Left lung (tissue), 10 donors: Measurements from ENCODE around the gene LAMA5. TPM values are rescaled to one million over a fixed set of nuclear protein-coding genes. Genes with fewer than 3 reads are reported as not detected.

Experiments
- ATAC-seq: fragments of 200-7000 bp; cut with Tn5 transposase; one replicate; pipeline ENCODE4 v1.9.1; 2020; ENCODE audit warnings: moderate library complexity
- DNase-seq, 4 donors: peaks; one replicate each; pipeline ENCODE4 v3.0.0-alpha.2; 2013 to 2020
- H3K27ac ChIP-seq, 2 donors: fragments of 200-600 bp; sonication (generic) in 1 of 2; one replicate each; pipeline versions ENCODE4 v1.5.0 to v1.8.0; 2020 to 2021
- H3K27me3 ChIP-seq, 2 donors: fragments of 200-600 bp; sonication (generic) in 1 of 2; one replicate each; pipeline versions ENCODE4 v1.5.0 to v1.8.0; 2020 to 2021
- H3K36me3 ChIP-seq, 2 donors: fragments of 200-600 bp; sonication (generic) in 1 of 2; one replicate each; pipeline versions ENCODE4 v1.5.0 to v1.8.0; 2020 to 2021
- H3K4me1 ChIP-seq, 2 donors: fragments of 200-600 bp; one replicate each; pipeline ENCODE4 v1.8.0; 2021
- H3K4me3 ChIP-seq, 2 donors: fragments of 200-600 bp; sonication (generic) in 1 of 2; one replicate each; pipeline versions ENCODE4 v1.5.0 to v1.8.0; 2020 to 2021; ENCODE audit warnings: mild to moderate bottlenecking in 1 of 2
- H3K9me3 ChIP-seq, 2 donors: fragments of 200-600 bp; sonication (generic) in 1 of 2; one replicate each; pipeline versions ENCODE4 v1.5.0 to v1.8.0; 2020 to 2021
- intact Hi-C, 2 donors: fragments of 100-400 bp; cut with DNase I; formaldehyde crosslinking; loops; one replicate each; pipeline versions ENCODE4 v1.11.2 to v1.14.2; 2022
- polyA plus RNA-seq, 6 donors: library from polyadenylated mRNA; unstranded; fragments of 120-200 nt; gene quantifications; one replicate each; pipeline ENCODE4 v1.2.1, GENCODE V29; 2013; ENCODE audit not compliant: insufficient read length in 6 of 6
- total RNA-seq, 2 donors: library from RNA; stranded (reverse); fragmentation: NEBNext Ultra II Directional; extraction: Animal tissue kit (Norgen Biotek cat#: 25700); gene quantifications; one replicate each; pipeline ENCODE4 v1.2.1, GENCODE V29; 2021
- TF ChIP-seq, protein P1 (sequence below), 2 donors: fragments of 200-600 bp; sonication (generic) in 1 of 2; IDR thresholded peaks; one replicate each; pipeline versions ENCODE4 v1.5.0 to v1.8.0; 2021; ENCODE audit warnings: antibody characterized with exemption in 2 of 2
- donor health status: DM: no; HTN: yes; CAD: no.
- donor health status: DM: no; HTN: no; CAD: no.

LAMA5 gene
- total and polyA plus RNA-seq, 8 donors, result 123 to 267 (median 158) TPM

- intact Hi-C loops, result no loop called here
- peak overlapping the region; percentile 56 to 71 for H3K4me3 ChIP-seq
- peak in 2 of 4 donors; percentile 69 to 83 for DNase-seq
- peaks cover 0 to 4% of the 10 kb centered on the region in 2 donors for H3K36me3 ChIP-seq
- peaks cover 0 to 54% of the 10 kb centered on the region in 2 donors for H3K27me3 ChIP-seq
- peak; percentile 22 for ATAC-seq
- no peaks in the 10 kb centered on the region for H3K9me3 ChIP-seq
- TF ChIP-seq, protein P1, sequence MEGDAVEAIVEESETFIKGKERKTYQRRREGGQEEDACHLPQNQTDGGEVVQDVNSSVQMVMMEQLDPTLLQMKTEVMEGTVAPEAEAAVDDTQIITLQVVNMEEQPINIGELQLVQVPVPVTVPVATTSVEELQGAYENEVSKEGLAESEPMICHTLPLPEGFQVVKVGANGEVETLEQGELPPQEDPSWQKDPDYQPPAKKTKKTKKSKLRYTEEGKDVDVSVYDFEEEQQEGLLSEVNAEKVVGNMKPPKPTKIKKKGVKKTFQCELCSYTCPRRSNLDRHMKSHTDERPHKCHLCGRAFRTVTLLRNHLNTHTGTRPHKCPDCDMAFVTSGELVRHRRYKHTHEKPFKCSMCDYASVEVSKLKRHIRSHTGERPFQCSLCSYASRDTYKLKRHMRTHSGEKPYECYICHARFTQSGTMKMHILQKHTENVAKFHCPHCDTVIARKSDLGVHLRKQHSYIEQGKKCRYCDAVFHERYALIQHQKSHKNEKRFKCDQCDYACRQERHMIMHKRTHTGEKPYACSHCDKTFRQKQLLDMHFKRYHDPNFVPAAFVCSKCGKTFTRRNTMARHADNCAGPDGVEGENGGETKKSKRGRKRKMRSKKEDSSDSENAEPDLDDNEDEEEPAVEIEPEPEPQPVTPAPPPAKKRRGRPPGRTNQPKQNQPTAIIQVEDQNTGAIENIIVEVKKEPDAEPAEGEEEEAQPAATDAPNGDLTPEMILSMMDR (IDR thresholded peaks at IDR 0.05), result no peak
- peaks cover 44 to 96% of the 10 kb centered on the region in 2 donors for H3K4me1 ChIP-seq
- peak overlapping the region; percentile 79 to 86 for H3K27ac ChIP-seq
Measured at GRCh38 chr20:62364911-62365736, 2.0 kb downstream of the LAMA5 start.

GRCh38 chr20:62363920-62364851 lies 2.9 kb downstream of the LAMA5 start:
- DNase-seq (peak in 2 of 4 donors; percentile 30 to 79), ATAC-seq (no peak)
- Histone ChIP-seq H3K4me1 (peaks cover 36 to 95% of the 10 kb centered on the region in 2 donors), H3K27me3 (peaks cover 0 to 45% of the 10 kb centered on the region in 2 donors), H3K27ac (peak overlapping the region; percentile 79 to 86), H3K9me3 (no peaks in the 10 kb centered on the region), H3K4me3 (peak overlapping the region in 1 of 2 donors; percentile 71), H3K36me3 (peaks cover 0 to 4% of the 10 kb centered on the region in 2 donors)
- intact Hi-C loops, result no loop called here
- TF ChIP-seq, protein P1 (IDR thresholded peaks at IDR 0.05), result no peak

- intact Hi-C loops, result no loop called here
- Histone ChIP-seq H3K4me3 (peak overlapping the region in 1 of 2 donors; percentile 71), H3K4me1 (peaks cover 30 to 95% of the 10 kb centered on the region in 2 donors), H3K27ac (peak overlapping the region; percentile 79 to 86), H3K36me3 (peaks cover 0 to 4% of the 10 kb centered on the region in 2 donors), H3K9me3 (no peaks in the 10 kb centered on the region), H3K27me3 (peaks cover 0 to 35% of the 10 kb centered on the region in 2 donors)
- TF ChIP-seq, protein P1 (IDR thresholded peaks at IDR 0.05), result no peak
- ATAC-seq (no peak), DNase-seq (peak in 2 of 4 donors; percentile 32 to 67)
Measured at GRCh38 chr20:62362991-62363919, 3.9 kb downstream of the LAMA5 start.

GRCh38 chr20:62362590-62362940 lies 4.5 kb downstream of the LAMA5 start:
- Histone ChIP-seq H3K4me1 (peaks cover 30 to 95% of the 10 kb centered on the region in 2 donors), H3K27me3 (peaks cover 0 to 33% of the 10 kb centered on the region in 2 donors), H3K9me3 (no peaks in the 10 kb centered on the region), H3K27ac (peak overlapping the region; percentile 86), H3K36me3 (peaks cover 0 to 4% of the 10 kb centered on the region in 2 donors), H3K4me3 (no peak overlapping the region)
- intact Hi-C loops, result no loop called here
- ATAC-seq (no peak), DNase-seq (peak in 2 of 4 donors; percentile 33 to 83)
- TF ChIP-seq, protein P1 (IDR thresholded peaks at IDR 0.05), result no peak
